Heart right ventricle (tissue), 16 donors: ENCODE data around the gene ATP2C2. TPM values are rescaled to one million over a fixed set of nuclear protein-coding genes. Genes with fewer than 3 reads are reported as not detected.

Source experiments
- ATAC-seq, 8 donors: fragments of 200-7000 bp; cut with Tn5 transposase; one replicate each; pipeline ENCODE4 v1.9.1; 2020; ENCODE audit warnings: mild to moderate bottlenecking in 8 of 8, moderate library complexity in 8 of 8, moderate number of reproducible peaks in 1 of 8
- DNase-seq, 2 donors: peaks; one replicate each; pipeline ENCODE4 v3.0.0-alpha.2; 2020
- H3K27ac ChIP-seq, 10 donors: fragments of 200-600 bp; sonication (generic) in 2 of 10; one replicate each; pipeline versions ENCODE4 v1.5.0 to v1.8.0; 2020 to 2022; ENCODE audit warnings: mild to moderate bottlenecking in 3 of 10
- H3K27me3 ChIP-seq, 7 donors: fragments of 200-600 bp; one replicate each; pipeline ENCODE4 v1.8.0; 2021 to 2022; ENCODE audit warnings: mild to moderate bottlenecking in 2 of 7
- H3K36me3 ChIP-seq, 9 donors: fragments of 200-600 bp; sonication (generic) in 1 of 9; one replicate each; pipeline versions ENCODE4 v1.5.0 to v1.8.0; 2020 to 2022; ENCODE audit warnings: mild to moderate bottlenecking in 2 of 9
- H3K4me1 ChIP-seq, 9 donors: fragments of 200-600 bp; sonication (generic) in 1 of 9; one replicate each; pipeline versions ENCODE4 v1.5.0 to v1.8.0; 2020 to 2022; ENCODE audit warnings: mild to moderate bottlenecking in 4 of 9
- H3K4me3 ChIP-seq, 10 donors: fragments of 200-600 bp; sonication (generic) in 2 of 10; one replicate each; pipeline versions ENCODE4 v1.5.0 to v1.8.0; 2020 to 2022; ENCODE audit warnings: mild to moderate bottlenecking in 7 of 10, moderate library complexity in 2 of 10
- H3K9me3 ChIP-seq, 11 donors: fragments of 200-600 bp in 10 of 11; sonication (generic) in 2 of 11; one replicate each; pipeline versions ENCODE4 v1.5.0 to v1.8.0; 2013 to 2022; ENCODE audit warnings: mild to moderate bottlenecking in 2 of 11, control low read depth in 1 of 11, moderate library complexity in 1 of 11
- CTCF ChIP-seq, 9 donors: fragments of 200-600 bp; sonication (generic) in 2 of 9; IDR thresholded peaks; one replicate each; pipeline versions ENCODE4 v1.5.0 to v1.8.0; 2021 to 2022; ENCODE audit warnings: antibody characterized with exemption in 9 of 9, mild to moderate bottlenecking in 5 of 9, moderate library complexity in 1 of 9
- WGBS, 2 donors: extraction: QIAGEN DNeasy Blood & Tissue Kit; methylation state at CpG; one replicate each; pipeline ENCODE4 v1.1.7; 2013; ENCODE audit warnings: inconsistent platforms in 1 of 2; 5-methylcytosine and 5-hydroxymethylcytosine counted together
- intact Hi-C, 10 donors: fragments of 100-400 bp; cut with DNase I; formaldehyde crosslinking; loops; one replicate each; pipeline versions ENCODE4 v1.11.1 to v1.14.2; 2022
- polyA plus RNA-seq, 2 donors: library from polyadenylated mRNA; stranded (reverse); fragments of 200-250 nt; gene quantifications; one replicate each; pipeline ENCODE4 v1.2.3, GENCODE V29; 2013
- total RNA-seq, 10 donors: library from RNA; stranded (reverse); fragmentation: NEBNext Ultra II Directional in 3 of 10; extraction: Animal tissue kit (Norgen Biotek cat#: 25700) in 3 of 10; gene quantifications; one replicate each; pipeline versions ENCODE4 v1.2.1 to v1.2.4, GENCODE V29; 2021 to 2023
- donor health status: Arrhythmogenic right ventricular cardiomyopathy.
- donor health status: ischemic (EF 13 %, LVEDD 7.1; RV severe dilation, severe dysfunction).
- donor health status: healthy with polysubstance abuse.
- donor health status: DM: no; HTN: yes; CAD: no.
- donor health status: DM: no; HTN: no; CAD: no.
- donor health status: ischemic (EF 25% LVEDD 6.9; RV normal size, moderate dysfunction).
- donor health status: ischemic (EF 25% LVEDD 5.7; RV mildly dilated, moderate dysfunction).
- donor health status: healthy.
- donor health status: DM: yes; HTN: yes; CAD: no.
- donor health status: Ischemic cardiomyopathy.
- donor health status: ischemic (EF 35%, LVEDD 5.7; RV mildly dilated, moderate dysfunction).
- donor health status: nonischemic (EF 11% LVEDD 7.7; RV severe dilation, severe dysfunction).
- donor health status: DM: yes; HTN: yes; CAD: no.
- donor health status: PGD.
- donor health status: ischemic (EF 29% LVEDD 5.4; RV normal size, mild dysfunction).
- donor health status: nonischemic (EF 23%, LVEDD 6.1; RV moderate dilation, normal function).

Gene ATP2C2
- total and polyA plus RNA-seq, 12 donors, result 0.01 TPM; not detected in 11

DNA sequence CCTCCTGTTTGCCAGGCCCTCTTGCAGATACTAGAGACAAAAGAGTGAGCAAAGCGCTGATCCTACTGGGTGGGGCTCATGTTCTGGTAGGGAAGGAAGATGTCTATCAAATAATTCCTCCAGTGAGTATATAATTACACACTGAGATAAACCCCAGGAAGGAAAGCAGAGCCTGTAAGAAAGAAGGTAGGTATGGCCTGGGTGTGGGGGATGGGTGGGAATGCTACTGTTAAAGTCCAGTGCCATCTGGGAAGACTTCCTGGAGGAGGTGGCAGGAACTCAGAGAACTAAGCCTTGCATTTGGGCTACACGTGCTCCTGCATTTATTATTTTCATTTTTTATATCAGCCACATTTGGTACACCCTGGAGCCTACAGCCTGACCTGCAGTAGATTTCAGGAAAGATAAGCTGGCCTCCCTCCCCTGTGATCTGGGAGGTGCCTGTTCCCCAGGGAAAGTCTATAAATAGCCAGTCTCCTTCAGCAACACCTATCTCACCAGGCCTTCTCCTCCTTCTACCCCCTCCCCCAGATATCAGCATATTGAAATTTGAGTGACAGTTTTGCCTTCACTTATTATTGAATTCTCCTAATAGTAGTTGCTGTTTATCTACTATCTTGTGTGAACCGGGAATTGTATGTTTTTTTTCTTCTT lies 11.5 kb downstream of the ATP2C2 start:
- DNase-seq (no peak), ATAC-seq (peak in 2 of 8 donors; percentile 29 to 74)
- WGBS, 2 donors, result 38 to 41% methylated on average over 3 of the region's 3 CpGs
- intact Hi-C loops, result loop anchor here in 1 of 10 donors (5.0 kb wide), 1 partner anchor 37 kb away; no protein-coding TSS in a partner anchor
- no peaks in the 10 kb centered on the region for H3K4me1 ChIP-seq
- H3K27me3 ChIP-seq, result peaks cover 0 to 10% (median 5%) of the 10 kb centered on the region in 7 donors
- H3K9me3 ChIP-seq, result peaks cover 0 to 15% (median 2%) of the 10 kb centered on the region in 11 donors
- H3K27ac ChIP-seq, result no peak overlapping the region
- TF ChIP-seq CTCF (IDR thresholded peaks at IDR 0.05), result no peak
- no peaks in the 10 kb centered on the region for H3K36me3 ChIP-seq
- H3K4me3 ChIP-seq, result no peak overlapping the region

DNA sequence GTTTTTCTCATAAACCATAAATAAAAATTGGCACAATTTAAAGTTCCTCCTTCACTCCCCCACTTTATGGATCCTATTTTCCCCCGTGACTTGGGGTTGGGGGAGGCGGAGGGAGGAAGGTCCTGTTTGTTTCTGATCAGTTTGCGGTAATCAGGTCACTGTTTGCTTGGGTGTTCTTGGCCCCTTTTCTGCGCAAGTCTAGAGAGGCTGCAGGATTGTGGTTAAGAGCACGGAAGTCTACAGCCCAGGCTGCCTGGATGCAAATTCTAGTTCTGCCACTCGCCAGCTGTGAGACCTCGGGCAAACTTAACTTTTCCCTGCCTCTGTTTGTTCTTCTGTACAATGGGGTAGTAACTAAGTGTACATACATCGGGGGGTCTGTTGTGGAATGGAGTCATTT lies 12.1 kb downstream of the ATP2C2 start:
- WGBS, 2 donors, result 60 to 65% methylated on average over 8 of the region's 8 CpGs
- no peak for TF ChIP-seq CTCF (IDR thresholded peaks at IDR 0.05)
- Histone ChIP-seq H3K27ac (no peak overlapping the region), H3K36me3 (no peaks in the 10 kb centered on the region), H3K9me3 (peaks cover 0 to 21% (median 2%) of the 10 kb centered on the region in 11 donors), H3K4me3 (no peak overlapping the region), H3K4me1 (no peaks in the 10 kb centered on the region), H3K27me3 (peaks cover 0 to 10% (median 2%) of the 10 kb centered on the region in 7 donors)
- intact Hi-C loops, result no loop called here
- ATAC-seq (peak in 2 of 8 donors; percentile 55 to 61), DNase-seq (no peak)

DNA sequence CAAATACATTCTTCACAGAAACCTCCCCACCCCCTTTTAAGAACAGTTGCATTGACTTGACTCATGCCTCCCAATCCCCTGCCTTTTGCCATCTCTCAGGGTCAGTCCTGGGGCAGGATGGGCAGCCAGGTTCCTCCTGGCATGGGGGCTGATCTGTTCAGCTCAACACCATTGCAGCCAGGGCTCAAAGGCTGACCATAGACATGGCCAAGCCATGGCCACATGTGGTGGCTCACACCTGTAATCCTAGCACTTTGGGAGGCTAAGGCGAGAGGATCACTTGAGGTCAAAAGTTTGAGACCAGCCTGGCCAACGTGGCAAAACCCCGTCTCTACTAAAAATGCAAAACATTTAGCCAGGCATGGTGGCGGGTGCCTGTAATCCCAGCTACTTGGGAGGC lies 14.1 kb downstream of the ATP2C2 start:
- H3K27me3 ChIP-seq, result no peaks in the 10 kb centered on the region
- H3K4me3 ChIP-seq, result no peak overlapping the region
- intact Hi-C loops, result no loop called here
- 94 to 95% methylated on average over 4 of the region's 4 CpGs for WGBS, 2 donors
- H3K27ac ChIP-seq, result no peak overlapping the region
- ATAC-seq (no peak), DNase-seq (no peak)
- no peak for TF ChIP-seq CTCF (IDR thresholded peaks at IDR 0.05)
- no peaks in the 10 kb centered on the region for H3K36me3 ChIP-seq
- peaks cover 0 to 24% (median 6%) of the 10 kb centered on the region in 11 donors for H3K9me3 ChIP-seq
- H3K4me1 ChIP-seq, result no peaks in the 10 kb centered on the region

GRCh38 chr16:84383106-84383505 lies 14.8 kb downstream of the ATP2C2 start:
- H3K27ac ChIP-seq, result no peak overlapping the region
- intact Hi-C loops, result no loop called here
- ATAC-seq (no peak), DNase-seq (no peak)
- no peak overlapping the region for H3K4me3 ChIP-seq
- TF ChIP-seq CTCF (IDR thresholded peaks at IDR 0.05), result no peak
- 79 to 96% methylated on average over 7 of the region's 7 CpGs for WGBS, 2 donors
- peaks cover 0 to 24% (median 6%) of the 10 kb centered on the region in 11 donors for H3K9me3 ChIP-seq
- no peaks in the 10 kb centered on the region for H3K27me3 ChIP-seq
- no peaks in the 10 kb centered on the region for H3K36me3 ChIP-seq
- no peaks in the 10 kb centered on the region for H3K4me1 ChIP-seq
